NCI-H345 treated with DMSO at 0.1 percent for 48 hours (cell line): Measurements from ENCODE around the gene PLXNC1.
A peak's percentile ranks its signal among the peaks of the same experiment; 100 is the strongest.

Experiments
- DNase-seq: peaks from one replicate; lab custom pipeline; 2025; ENCODE audit not compliant: unreplicated experiment; lab: John Stamatoyannopoulos, UW

The PLXNC1 gene

GRCh38 chr12:94202245-94203180, 54.1 kb downstream of the PLXNC1 start:
- DNase-seq = peak; percentile 60

GRCh38 chr12:94203181-94203546, 54.8 kb downstream of the PLXNC1 start:
- no peak for DNase-seq

DNA sequence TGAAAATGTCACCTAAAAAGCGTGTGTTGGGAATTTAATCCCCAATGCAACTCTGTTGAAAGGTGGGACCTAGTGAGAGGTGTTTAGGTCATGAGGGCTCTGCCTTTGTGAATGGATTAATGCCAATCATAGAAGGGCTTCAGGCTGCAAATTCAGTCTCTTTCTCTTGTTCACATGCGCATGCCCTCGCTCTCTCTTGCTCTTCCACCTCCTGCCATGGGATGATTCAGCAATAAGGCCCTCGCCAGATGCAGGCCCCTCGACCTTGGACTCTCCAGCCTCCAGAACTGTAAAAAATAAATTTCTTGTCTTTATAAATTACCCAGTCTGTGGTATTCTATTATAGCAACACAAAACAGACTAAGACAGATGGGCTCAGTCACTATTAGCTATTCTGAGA, 55.4 kb downstream of the PLXNC1 start:
- no peak for DNase-seq

DNA sequence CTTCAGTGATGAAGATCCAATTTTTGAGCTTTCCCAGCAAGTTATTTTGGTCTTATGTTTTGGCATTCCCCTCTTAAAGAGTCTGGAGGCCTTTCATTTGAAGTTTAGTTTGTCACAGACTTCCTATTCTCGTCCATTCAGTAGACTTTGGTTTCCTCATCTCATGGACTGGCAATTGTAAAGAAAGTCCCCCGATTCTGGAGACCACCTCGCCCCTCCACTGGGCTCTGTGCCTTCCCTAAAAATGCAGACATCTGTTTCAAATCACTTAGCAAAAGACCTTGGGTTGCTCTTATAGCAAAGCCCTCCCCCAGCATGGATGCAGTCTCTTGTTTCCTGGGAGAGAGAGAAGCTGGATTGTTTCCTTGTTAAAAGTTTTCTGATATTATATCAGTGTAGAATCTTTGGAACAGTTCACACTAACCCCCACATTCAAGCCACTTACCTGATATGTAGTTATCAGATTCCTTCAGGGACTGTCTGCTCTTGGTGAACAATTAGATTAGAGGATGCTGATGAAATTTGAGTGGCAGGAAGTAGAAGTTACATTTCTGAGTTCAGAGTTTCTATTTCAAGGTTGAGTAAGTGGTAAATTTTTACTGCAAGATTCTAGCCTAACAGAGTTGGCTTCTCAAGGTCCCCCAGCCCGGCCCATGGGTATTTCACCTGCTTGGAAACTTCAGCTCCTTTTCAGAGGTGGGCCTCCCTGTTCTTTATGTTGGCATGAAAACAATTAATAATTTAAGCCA, 56.3 kb downstream of the PLXNC1 start:
- DNase-seq = no peak

DNA sequence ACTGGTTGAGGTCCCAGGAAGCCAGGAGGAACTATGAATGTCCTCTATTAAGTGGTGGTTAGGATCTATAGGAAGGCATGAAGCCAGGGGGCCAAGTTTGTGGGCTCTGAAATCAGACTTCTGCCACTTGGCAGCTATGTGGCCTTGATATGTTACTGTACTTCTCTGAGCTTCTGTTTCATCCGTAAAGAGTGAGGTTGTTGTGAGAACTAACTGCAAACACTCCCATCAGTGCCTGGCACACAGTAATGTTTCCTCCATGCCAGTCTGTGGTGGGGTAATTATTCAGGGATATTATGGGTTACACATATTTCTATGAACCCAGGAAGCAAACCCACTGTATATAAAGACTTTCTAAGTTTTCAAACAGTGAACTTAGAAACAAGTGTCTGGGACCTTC, 57.4 kb downstream of the PLXNC1 start:
- DNase-seq = no peak

- DNase-seq = no peak
These were observed 58.5 kb downstream of the PLXNC1 start for GRCh38 chr12:94206886-94207285.

- DNase-seq = no peak
These were observed 59.1 kb downstream of the PLXNC1 start for GRCh38 chr12:94207467-94207848.

- DNase-seq = no peak
These were observed 59.7 kb downstream of the PLXNC1 start for GRCh38 chr12:94207849-94208621.

DNA sequence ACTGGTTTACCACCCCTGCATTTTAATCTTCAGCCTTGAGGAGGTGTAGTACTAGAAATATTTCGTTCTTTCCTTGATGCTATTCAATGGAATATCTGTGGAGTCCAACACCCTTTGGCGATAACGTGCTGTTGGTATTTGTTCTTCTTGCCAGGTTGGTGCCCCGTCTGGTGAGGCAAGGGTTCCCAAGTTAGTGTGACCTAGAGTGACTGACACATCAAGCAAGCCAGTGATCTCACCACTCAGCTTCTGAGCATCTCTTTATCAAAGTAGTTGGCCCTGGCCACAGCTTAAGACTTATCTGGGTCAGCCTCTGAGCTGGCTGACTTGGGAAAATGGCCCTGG, 60.2 kb downstream of the PLXNC1 start:
- no peak for DNase-seq

DNA sequence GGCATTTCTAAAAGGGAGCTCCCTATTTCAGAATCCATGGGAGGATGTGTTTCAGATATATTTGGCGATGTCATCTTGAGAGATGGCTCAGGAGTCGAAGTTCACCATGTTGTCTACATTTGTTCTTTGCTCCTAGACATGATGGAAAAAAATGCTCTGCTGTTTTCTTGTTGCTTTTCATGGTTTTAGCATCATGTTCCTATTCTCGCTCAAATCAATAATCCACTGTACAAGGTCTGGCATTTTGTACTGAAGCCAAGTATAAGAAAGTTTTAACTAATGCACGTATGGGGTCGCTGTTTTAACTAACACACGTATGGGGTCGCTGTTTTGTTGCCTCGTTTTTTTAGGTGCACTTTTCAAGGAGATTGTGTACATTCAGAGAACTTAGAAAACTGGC, 60.9 kb downstream of the PLXNC1 start:
- DNase-seq = no peak

- no peak for DNase-seq
These were observed 62.6 kb downstream of the PLXNC1 start for GRCh38 chr12:94211021-94211420.

DNA sequence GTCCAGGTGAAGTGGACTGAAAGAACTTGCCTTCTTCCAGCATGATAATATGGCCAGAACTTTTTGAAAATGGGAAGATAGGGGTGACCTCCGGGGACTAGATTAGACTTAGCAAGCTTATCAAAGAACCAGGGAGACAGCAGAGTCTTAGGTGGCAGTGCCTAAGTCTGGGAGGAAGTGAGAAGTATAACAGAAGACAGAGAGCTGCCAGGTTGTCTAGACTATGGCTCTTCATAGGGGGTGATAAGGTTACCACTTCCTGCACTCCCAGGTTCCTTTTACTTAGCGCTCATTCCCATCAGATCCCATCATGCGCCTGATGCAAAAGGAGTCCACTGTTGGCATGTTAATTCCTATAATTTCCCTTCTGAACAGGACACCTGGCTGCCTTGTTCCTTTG, 69.9 kb downstream of the PLXNC1 start:
- DNase-seq = no peak

DNA sequence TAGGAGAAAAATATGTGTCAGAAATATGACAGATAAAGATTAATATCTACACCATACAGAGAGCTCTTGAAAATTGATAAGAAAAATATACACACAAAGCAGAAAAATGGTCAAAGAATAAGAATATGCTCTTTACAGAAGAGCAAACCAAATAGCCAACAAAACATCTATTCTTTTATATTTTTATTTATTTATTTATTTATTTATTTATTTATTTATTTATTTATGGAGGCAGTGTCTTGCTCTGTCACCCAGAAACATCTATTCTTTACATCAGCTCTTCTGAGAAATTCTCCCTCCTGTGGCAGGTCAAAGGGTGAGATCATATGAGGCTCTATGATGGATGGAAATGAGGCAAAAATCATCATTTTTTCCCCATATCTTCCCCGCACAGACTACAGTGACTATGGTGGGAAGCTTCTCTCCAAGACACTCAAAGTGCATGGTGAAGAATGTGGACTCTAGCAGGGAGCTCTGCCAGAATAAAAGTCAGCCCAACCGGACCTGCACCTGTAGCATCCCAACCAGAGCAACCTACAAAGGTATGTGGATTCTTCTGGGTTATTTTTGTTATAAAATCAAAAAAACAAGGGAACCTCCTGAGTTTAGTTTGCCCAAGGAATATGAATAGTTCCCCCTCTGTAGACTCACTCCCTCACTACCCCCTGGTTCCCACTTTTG, 71.4 kb downstream of the PLXNC1 start:
- DNase-seq = no peak

- DNase-seq = no peak
These were observed 72.4 kb downstream of the PLXNC1 start for GRCh38 chr12:94220804-94221203.

- DNase-seq = no peak
These were observed 74.1 kb downstream of the PLXNC1 start for GRCh38 chr12:94222351-94223084.

GRCh38 chr12:94223842-94224241, 75.5 kb downstream of the PLXNC1 start:
- no peak for DNase-seq

DNA sequence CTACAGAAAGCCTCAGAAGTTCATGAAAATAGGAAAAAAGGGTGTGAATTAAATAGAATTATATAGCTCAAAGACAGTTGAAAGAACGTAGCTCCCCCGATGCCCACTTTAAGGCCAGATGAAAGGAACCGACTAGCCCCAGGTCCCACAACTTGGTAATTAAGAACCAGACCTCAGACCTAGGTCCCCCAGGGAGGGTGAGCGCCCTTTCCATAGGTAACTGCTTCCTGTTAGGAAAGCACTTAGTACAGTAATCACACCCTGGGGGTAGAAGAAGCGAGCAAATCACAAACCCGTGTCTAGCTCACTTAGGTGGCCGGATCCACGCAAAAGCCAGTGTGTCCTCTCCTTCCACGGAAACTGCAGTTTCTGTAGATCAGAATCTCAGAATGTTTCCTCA, 77.1 kb downstream of the PLXNC1 start:
- no peak for DNase-seq

DNA sequence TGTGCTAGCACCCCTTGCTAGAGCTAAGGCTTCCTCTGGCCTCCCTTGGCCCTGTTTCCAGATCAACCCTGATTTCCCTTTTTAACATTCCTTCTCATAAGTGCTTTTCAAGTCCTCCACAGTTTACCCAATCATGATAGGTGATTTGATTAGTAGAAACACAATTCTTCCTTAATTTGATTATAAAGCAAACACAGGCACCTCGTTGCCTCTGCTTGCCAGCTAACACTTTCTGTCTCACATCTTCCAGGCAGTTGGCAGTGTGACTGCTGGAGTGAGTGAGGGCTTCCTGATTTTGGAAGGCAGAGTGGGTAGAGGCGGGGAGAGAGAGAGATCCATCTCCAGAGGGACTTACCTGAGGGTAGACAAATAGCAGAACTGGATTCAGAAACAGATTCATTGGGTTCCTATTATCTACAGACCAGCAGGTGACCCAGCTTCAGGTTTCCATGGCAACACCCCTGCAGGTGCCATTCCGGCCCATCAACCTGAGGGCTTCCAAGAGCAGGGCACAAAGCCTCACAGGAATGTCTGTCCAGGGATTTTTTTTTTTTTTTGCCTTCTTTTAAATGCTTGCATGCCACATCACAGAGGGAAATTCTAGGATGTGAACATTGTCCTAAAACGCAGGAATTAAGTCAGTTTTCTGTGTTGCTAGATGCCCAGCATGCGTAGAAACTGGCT, 77.7 kb downstream of the PLXNC1 start:
- DNase-seq = no peak

GRCh38 chr12:94227066-94227465, 78.7 kb downstream of the PLXNC1 start:
- DNase-seq = no peak

GRCh38 chr12:94228488-94228907, 80.1 kb downstream of the PLXNC1 start:
- DNase-seq = no peak
